Tibial nerve (tissue), 3 donors: ENCODE results near the gene LMF1.

Source experiments
- POLR2A ChIP-seq, 2 donors: fragments of 450-650 bp; IDR thresholded peaks; one replicate each; pipeline ENCODE4 v1.6.1; 2017; ENCODE audit warnings: antibody characterized with exemption in 2 of 2, mild to moderate bottlenecking in 2 of 2, moderate library complexity in 2 of 2
- TF ChIP-seq, protein P1 (sequence below), 5 experiments: fragments of 200-600 bp in 3 of 5; fragments of 450-650 bp in 2 of 5; sonication (generic) in 3 of 5; IDR thresholded peaks; one replicate each; pipeline ENCODE4 v1.5.1; 2016 to 2019; ENCODE audit warnings: antibody characterized with exemption in 5 of 5, mild to moderate bottlenecking in 3 of 5, moderate library complexity in 2 of 5

DNA sequence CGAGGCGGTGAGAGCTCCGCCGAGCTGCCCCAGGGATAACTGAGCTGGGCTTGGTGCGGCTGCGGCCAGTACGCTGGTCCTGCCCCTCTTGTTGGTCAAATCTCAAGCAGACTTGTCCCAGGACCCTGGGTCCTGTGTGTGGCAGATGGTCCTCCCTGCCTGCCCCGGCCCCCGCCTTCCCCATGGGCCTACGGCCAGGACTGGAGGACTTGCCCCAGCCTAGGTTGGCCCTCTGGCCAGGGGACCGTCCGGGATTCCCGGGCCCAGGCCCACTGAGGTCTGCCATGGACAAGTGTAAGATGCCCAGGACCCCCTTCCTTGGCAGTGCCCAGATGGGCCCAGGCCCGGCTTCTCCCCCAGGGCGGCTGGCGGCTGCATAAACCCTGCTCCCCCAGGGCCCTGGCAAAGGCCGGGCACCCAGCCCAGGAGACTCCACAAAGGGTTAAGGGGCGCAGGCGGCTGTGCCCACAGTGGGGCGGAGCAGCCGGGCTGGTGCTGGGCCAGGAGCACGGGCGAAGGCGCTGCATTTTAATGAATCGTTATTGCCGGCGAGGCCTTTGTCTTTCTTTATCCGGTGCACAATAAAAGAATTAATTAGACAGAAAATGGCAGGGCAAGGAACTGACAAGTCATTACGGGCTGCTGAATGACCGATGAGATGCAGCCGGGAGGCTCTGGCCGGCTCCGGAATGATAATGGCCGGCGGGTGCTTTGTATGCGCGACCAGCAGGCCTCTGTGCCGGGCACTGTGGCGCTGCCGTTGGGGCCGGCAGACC lies 19.9 kb upstream of the LMF1 start:
- TF ChIP-seq, protein P1, sequence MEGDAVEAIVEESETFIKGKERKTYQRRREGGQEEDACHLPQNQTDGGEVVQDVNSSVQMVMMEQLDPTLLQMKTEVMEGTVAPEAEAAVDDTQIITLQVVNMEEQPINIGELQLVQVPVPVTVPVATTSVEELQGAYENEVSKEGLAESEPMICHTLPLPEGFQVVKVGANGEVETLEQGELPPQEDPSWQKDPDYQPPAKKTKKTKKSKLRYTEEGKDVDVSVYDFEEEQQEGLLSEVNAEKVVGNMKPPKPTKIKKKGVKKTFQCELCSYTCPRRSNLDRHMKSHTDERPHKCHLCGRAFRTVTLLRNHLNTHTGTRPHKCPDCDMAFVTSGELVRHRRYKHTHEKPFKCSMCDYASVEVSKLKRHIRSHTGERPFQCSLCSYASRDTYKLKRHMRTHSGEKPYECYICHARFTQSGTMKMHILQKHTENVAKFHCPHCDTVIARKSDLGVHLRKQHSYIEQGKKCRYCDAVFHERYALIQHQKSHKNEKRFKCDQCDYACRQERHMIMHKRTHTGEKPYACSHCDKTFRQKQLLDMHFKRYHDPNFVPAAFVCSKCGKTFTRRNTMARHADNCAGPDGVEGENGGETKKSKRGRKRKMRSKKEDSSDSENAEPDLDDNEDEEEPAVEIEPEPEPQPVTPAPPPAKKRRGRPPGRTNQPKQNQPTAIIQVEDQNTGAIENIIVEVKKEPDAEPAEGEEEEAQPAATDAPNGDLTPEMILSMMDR (IDR thresholded peaks at IDR 0.05): no peak
- TF ChIP-seq POLR2A (IDR thresholded peaks at IDR 0.05): no peak
